HepG2 (cell line): ENCODE data around the gene TJP2. TPM values are rescaled to one million over a fixed set of nuclear protein-coding genes. Genes with fewer than 3 reads are reported as not detected.
A peak's percentile ranks its signal among the peaks of the same experiment; 100 is the strongest.

Experiments used
- ATAC-seq: fragments of 200-7000 bp; cut with Tn5 transposase; 3 replicates; pipeline ENCODE4 v1.9.1; 2020; ENCODE audit warnings: mild to moderate bottlenecking, moderate library complexity
- BruUV-seq: library from RNA; stranded (reverse); fragments of 400-500 nt; replicated peaks from 2 replicates; lab custom pipeline; 2021; lab: Mats Ljungman, UMichigan
- CTCF ChIA-PET: fragments of 300-600 bp; formaldehyde crosslinking; extraction: SDS; loops from one replicate; lab custom pipeline; 2021; ENCODE audit warnings: low total read pairs, inconsistent platforms, low intra/inter-chr PET ratio; lab: Yijun Ruan, JAX
- POLR2A ChIA-PET: fragments of 350-600 bp; sonication (Branson Sonifier 250); formaldehyde crosslinking; loops from one replicate; lab custom pipeline; 2020; ENCODE audit warnings: antibody characterized with exemption, inconsistent platforms; lab: Yijun Ruan, JAX
- DNase-seq: peaks from one replicate; pipeline ENCODE4 v3.0.0-alpha.2; 2015; ENCODE audit warnings: low spot score
- FAIRE-seq: peaks from 3 replicates; lab custom pipeline; 2011; peaks lifted over from hg19 to GRCh38; lab: Jason Lieb, UNC
- H2AFZ ChIP-seq: one replicate; pipeline ENCODE4 v1.6.1; 2011; ENCODE audit warnings: low read length, inconsistent platforms
- H3K27ac ChIP-seq: fragments of 300-600 bp; 3 replicates; pipeline ENCODE4 v1.8.0; 2011; ENCODE audit warnings: mixed run types, mild to moderate bottlenecking, mixed read lengths, low read length, inconsistent platforms; ENCODE audit not compliant: insufficient read depth; ENCODE audit errors: extremely low read length
- H3K27me3 ChIP-seq, 2 experiments: fragments of 200-600 bp in 1 of 2; 2 replicates in 1 of 2; 3 replicates in 1 of 2; pipeline versions ENCODE4 v1.6.0 to v1.8.0; 2011; ENCODE audit warnings: low read length in 2 of 2, mild to moderate bottlenecking in 2 of 2, moderate library complexity in 2 of 2, inconsistent platforms in 1 of 2; ENCODE audit not compliant: insufficient read depth in 2 of 2, control insufficient read depth in 1 of 2
- H3K36me3 ChIP-seq, 2 experiments: fragments of 200-600 bp in 1 of 2; replicated peaks in 1 of 2; 2 replicates in 1 of 2; 3 replicates in 1 of 2; pipeline versions ENCODE4 v1.5.1 to v1.8.0; 2011; ENCODE audit warnings: low read length in 2 of 2, inconsistent platforms in 1 of 2; ENCODE audit not compliant: insufficient read depth in 2 of 2, control insufficient read depth in 1 of 2
- H3K4me1 ChIP-seq: 2 replicates; pipeline ENCODE4 v1.5.1; 2012; ENCODE audit warnings: low read length, inconsistent platforms; ENCODE audit not compliant: insufficient read depth
- H3K4me2 ChIP-seq: 2 replicates; pipeline ENCODE4 v1.6.0; 2011; ENCODE audit warnings: low read depth, low read length, inconsistent platforms
- H3K4me3 ChIP-seq, 3 experiments: fragments of 200-600 bp in 1 of 3; sonication (generic), shearing (Covaris generic) in 1 of 3; replicated peaks in 1 of 3; 2 replicates each; pipeline ENCODE4 v1.5.1; 2011 to 2016; ENCODE audit warnings: low read length in 3 of 3, inconsistent platforms in 2 of 3, low read depth in 2 of 3, mild to moderate bottlenecking in 2 of 3, control low read depth in 1 of 3, mixed read lengths in 1 of 3; ENCODE audit not compliant: insufficient read depth in 1 of 3
- H3K79me2 ChIP-seq: one replicate; pipeline ENCODE4 v1.6.1; 2011; ENCODE audit warnings: low read length, inconsistent platforms; ENCODE audit not compliant: insufficient read depth
- H3K9ac ChIP-seq: 2 replicates; pipeline ENCODE4 v1.6.0; 2011; ENCODE audit warnings: mild to moderate bottlenecking, low read depth, low read length, inconsistent platforms; ENCODE audit not compliant: insufficient read depth
- H3K9me3 ChIP-seq: 2 replicates; pipeline ENCODE4 v1.5.1; 2012; ENCODE audit warnings: mild to moderate bottlenecking, low read length
- H4K20me1 ChIP-seq: 2 replicates; pipeline ENCODE4 v1.6.0; 2011; ENCODE audit warnings: inconsistent platforms, mild to moderate bottlenecking, low read length, moderate library complexity; ENCODE audit not compliant: insufficient read depth
- MAF1 ChIP-seq: sonication (generic); formaldehyde crosslinking; IDR thresholded peaks from 2 replicates; pipeline ENCODE4 v1.5.0; 2020; ENCODE audit warnings: missing genetic modification reagents, borderline replicate concordance
- MTF2 ChIP-seq: sonication (generic); formaldehyde crosslinking; IDR thresholded peaks from 2 replicates; pipeline ENCODE4 v1.5.0; 2020; ENCODE audit warnings: missing genetic modification reagents, borderline replicate concordance
- RBFOX2 ChIP-seq: fragments of 200-400 bp; formaldehyde crosslinking; IDR thresholded peaks from 2 replicates; pipeline ENCODE4 v1.6.1; 2017; ENCODE audit warnings: low read depth, mild to moderate bottlenecking, low read length
- SAP130 ChIP-seq: IDR thresholded peaks from 2 replicates; pipeline ENCODE4 v1.6.1; 2016; ENCODE audit warnings: low read depth
- SRSF9 ChIP-seq: fragments of 200-400 bp; formaldehyde crosslinking; IDR thresholded peaks from 2 replicates; pipeline ENCODE4 v1.6.1; 2018; ENCODE audit warnings: borderline replicate concordance, mild to moderate bottlenecking, low read depth, low read length; ENCODE audit not compliant: insufficient read depth, poor library complexity, severe bottlenecking
- TFDP2 ChIP-seq: sonication (generic); formaldehyde crosslinking; IDR thresholded peaks from 2 replicates; pipeline ENCODE4 v1.4.0; 2020; ENCODE audit warnings: missing genetic modification reagents
- ZNF230 ChIP-seq: sonication (generic); formaldehyde crosslinking; IDR thresholded peaks from 2 replicates; pipeline ENCODE4 v1.4.0; 2020; ENCODE audit warnings: mild to moderate bottlenecking, missing genetic modification reagents
- WGBS: methylation state at CpG from one replicate; pipeline ENCODE4 v1.1.6; 2017; ENCODE audit warnings: low lambda C conversion rate; 5-methylcytosine and 5-hydroxymethylcytosine counted together
- in situ Hi-C: cut with HindIII; loops from 2 replicates; pipeline ENCODE4 v1.10.0; 2017; ENCODE audit warnings: low pct_unique_long_range_greater_than_20kb; ENCODE audit not compliant: extremely low pct_ligation_motif_present
- intact Hi-C: fragments of 100-400 bp; cut with micrococcal nuclease; formaldehyde crosslinking; loops from one replicate; pipeline ENCODE4 v1.10.0; 2022; ENCODE audit not compliant: unreplicated experiment
- polyA plus RNA-seq, 8 experiments: library from polyadenylated mRNA; depleted of rRNA in 3 of 8; stranded (reverse) in 7 of 8; unstranded in 1 of 8; fragments of >200 nt; fragmentation: Illumina TruSeq in 4 of 8; extraction: Trizol in 4 of 8; gene quantifications; 2 replicates each; pipeline versions ENCODE4 v1.2.1 to v1.2.3, GENCODE V29; 2011 to 2016; ENCODE audit warnings: low read depth in 4 of 8, missing spikeins in 1 of 8, mixed read lengths in 1 of 8; ENCODE audit not compliant: insufficient read depth in 1 of 8
- total RNA-seq, 5 experiments: library from RNA; depleted of rRNA; stranded (reverse); fragments of >200 nt; fragmentation: Illumina TruSeq; extraction: Trizol; gene quantifications; 2 replicates each; pipeline ENCODE4 v1.2.3, GENCODE V29; 2016; ENCODE audit warnings: low read depth in 1 of 5

Gene TJP2
- total and polyA plus RNA-seq, 2 of the 13 experiments (the other 11 are each of a cell fraction or from before 2014, with no cell fraction given) = 109 to 110 TPM

- H2AFZ ChIP-seq = no peak overlapping the region
- TF ChIP-seq SAP130 (CRISPR knock-in tag) (no peak), SRSF9 (no peak), MAF1 (CRISPR knock-in tag) (no peak), MTF2 (no peak), ZNF230 (CRISPR knock-in tag) (no peak)
- TF ChIP-seq, all 625 proteins: peak for 0
- 81% methylated on average over 4 of the region's 4 CpGs for WGBS
- intact Hi-C loops = no loop called here
- FAIRE-seq (no peak), DNase-seq (no peak), ATAC-seq (no peak)
- no TSS peak for BruUV-seq
- H3K27ac ChIP-seq = peak overlapping the region; percentile 70
- peaks cover 63% of the 10 kb centered on the region for H3K4me1 ChIP-seq
- ChIA-PET POLR2A (interaction anchor here (1.0 to 2.4 kb wide), 3 partner anchors 11 to 48 kb away, joined by 3 to 30 read pairs (median 10); no protein-coding TSS in a partner anchor), CTCF (no interaction called here)
- peak overlapping the region; percentile 58; the same call in 1 of the 2 replicates for H3K4me2 ChIP-seq
- H3K36me3 ChIP-seq = peaks cover 17 to 47% of the 10 kb centered on the region in 2 experiments
- in situ Hi-C loops = no loop called here
- no peaks in the 10 kb centered on the region for H3K27me3 ChIP-seq
- no peak overlapping the region; the same call in 1 of the 2 replicates for H3K9ac ChIP-seq
- H3K9me3 ChIP-seq = no peaks in the 10 kb centered on the region
- peaks cover 59% of the 10 kb centered on the region for H4K20me1 ChIP-seq
- peaks cover 91% of the 10 kb centered on the region for H3K79me2 ChIP-seq
- H3K4me3 ChIP-seq = peak overlapping the region in 1 of 3 experiments; percentile 5; a peak in 1 of 6 replicates
These were observed 41.7 kb upstream of the TJP2 start for GRCh38 chr9:69132361-69132760.

GRCh38 chr9:69134412-69134811, 39.7 kb upstream of the TJP2 start:
- 96% methylated on average over 6 of the region's 6 CpGs for WGBS
- no peak for ATAC-seq
- CTCF ChIA-PET = no interaction called here

More at GRCh38 chr9:69134412-69134811, 39.7 kb upstream of the TJP2 start:
- intact Hi-C loops = no loop called here
- no peaks in the 10 kb centered on the region for H3K27me3 ChIP-seq
- in situ Hi-C loops = no loop called here
- H3K4me1 ChIP-seq = peaks cover 57% of the 10 kb centered on the region
- peaks cover 58% of the 10 kb centered on the region for H4K20me1 ChIP-seq
- no peak overlapping the region for H3K9ac ChIP-seq
- no peaks in the 10 kb centered on the region for H3K9me3 ChIP-seq
- H3K27ac ChIP-seq = no peak overlapping the region
- peaks cover 20 to 61% of the 10 kb centered on the region in 2 experiments for H3K36me3 ChIP-seq
- FAIRE-seq (no peak), DNase-seq (no peak)
- POLR2A ChIA-PET = interaction anchor here (0.6 kb wide), 1 partner anchor 12 kb away, joined by 3 read pairs; no protein-coding TSS in a partner anchor
- H3K4me2 ChIP-seq = no peak overlapping the region
- no peak overlapping the region for H3K4me3 ChIP-seq
- BruUV-seq = no TSS peak
- H3K79me2 ChIP-seq = peaks cover 91% of the 10 kb centered on the region
- TF ChIP-seq RBFOX2 = 0 out of 2 replicates have a peak, but pooled peaks have one; percentile 5
- no peak for TF ChIP-seq TFDP2 (CRISPR knock-in tag)
- H2AFZ ChIP-seq = no peak overlapping the region
